HG03159 (cell line): ENCODE data around the gene MCCC1.
"Not testable (repeated sequence)": the region's sequence is repeated elsewhere in the genome, so short reads cannot be mapped to it uniquely, and the experiment has no call there.

Experiments used
- ATAC-seq: cut with Tn5 transposase; IDR thresholded peaks from one replicate; pipeline ENCODE4 v1.9.1; 2021; ENCODE audit warnings: mild to moderate bottlenecking, moderate library complexity; ENCODE audit not compliant: unreplicated experiment

Gene MCCC1

GRCh38 chr3:182993486-182994201 is 105.7 kb downstream of the MCCC1 start:
- not testable (repeated sequence) for ATAC-seq

DNA sequence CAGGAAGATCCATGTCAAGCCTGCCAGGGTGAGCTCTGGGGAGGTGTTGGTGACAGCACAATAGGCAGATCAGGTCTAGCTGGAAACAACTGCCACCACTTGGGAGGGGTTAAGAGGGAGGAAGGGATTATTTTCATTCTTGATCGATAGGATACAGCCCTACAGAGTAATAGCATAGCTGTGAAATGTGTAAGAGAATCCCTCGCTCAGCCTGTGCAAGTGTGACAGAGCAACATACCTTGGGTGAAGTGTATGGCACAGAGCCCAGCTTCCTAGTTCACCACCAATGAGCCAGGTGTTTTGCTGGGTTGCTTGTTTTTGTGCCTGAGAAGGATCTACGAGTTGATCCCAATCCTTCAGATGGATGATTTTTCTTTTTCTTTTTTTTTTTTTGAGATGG is 109.7 kb downstream of the MCCC1 start:
- no peak for ATAC-seq

DNA sequence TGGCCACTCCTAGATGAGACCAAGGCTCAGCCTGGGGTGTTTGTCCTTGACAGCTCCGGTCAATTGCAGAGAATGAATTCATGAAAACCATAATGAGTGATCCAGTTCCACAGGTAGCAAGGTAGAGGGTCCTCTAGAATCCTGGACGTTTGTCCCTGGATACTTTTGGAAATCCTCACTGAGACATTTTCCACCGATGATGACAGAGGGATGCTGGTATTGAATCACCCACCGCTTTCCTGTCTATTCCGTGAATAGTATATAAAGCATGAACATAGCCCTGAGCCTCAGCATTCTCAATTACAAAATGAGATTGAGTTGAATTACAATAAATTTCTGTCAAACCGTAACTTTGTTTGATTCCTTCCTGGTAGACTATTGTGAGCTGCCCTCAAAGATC is 113.3 kb downstream of the MCCC1 start:
- ATAC-seq: no peak

DNA sequence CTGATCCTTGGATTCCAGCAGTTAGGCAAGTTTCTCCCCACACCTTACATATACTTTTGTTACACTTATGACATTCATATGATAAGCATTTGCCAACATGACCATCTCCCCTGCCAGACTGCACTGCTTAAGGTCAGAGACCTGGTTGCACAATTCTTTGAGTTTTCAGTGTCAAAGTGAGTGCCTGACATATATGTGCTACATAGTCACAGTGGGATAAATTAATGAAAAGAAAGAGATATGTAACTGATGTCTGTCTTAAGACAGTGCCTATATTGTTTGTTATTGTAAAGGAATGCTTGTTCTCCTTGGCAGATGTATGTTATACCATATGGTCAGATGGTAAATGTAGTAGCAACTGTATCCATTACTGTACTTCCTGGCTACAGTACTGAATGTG is 115.4 kb downstream of the MCCC1 start:
- no peak for ATAC-seq

GRCh38 chr3:182981038-182981380 is 118.3 kb downstream of the MCCC1 start:
- ATAC-seq: peak; percentile 1

GRCh38 chr3:182980204-182981037 is 118.9 kb downstream of the MCCC1 start, which contains the start of gene DCUN1D1:
DCUN1D1 (minus strand) TSS chr3:182980538; CDS start chr3:182980489, 49 bp downstream.
- ATAC-seq: peak; percentile 85

DNA sequence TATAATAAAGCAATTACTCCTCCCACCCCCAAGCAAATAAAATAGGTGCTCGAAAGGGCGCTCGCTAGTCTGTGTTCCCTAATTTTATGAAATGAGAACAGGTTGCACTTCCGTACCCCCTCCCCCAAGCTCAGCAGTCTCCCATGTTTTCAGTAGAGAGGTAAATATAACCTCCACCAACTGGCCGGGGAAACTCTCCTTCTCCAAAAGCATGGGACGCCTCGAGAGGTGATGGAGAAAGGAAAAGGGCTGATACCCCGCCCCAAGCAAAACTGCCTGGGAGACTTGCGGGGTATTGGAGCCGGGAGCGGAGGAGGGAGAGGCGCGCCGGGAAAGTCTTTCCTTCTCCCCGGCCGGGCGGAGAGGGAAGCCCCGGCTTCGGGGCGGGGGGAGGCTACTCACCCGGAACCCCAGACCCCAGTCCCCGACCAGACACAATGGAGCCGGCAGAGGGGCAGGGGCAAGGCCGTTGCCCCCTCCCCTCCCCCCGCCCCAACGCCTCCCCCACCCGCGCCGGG is 119.6 kb downstream of the MCCC1 start:
- peak; percentile 30 for ATAC-seq

GRCh38 chr3:182979103-182979673 is 120.1 kb downstream of the MCCC1 start:
- ATAC-seq: no peak

DNA sequence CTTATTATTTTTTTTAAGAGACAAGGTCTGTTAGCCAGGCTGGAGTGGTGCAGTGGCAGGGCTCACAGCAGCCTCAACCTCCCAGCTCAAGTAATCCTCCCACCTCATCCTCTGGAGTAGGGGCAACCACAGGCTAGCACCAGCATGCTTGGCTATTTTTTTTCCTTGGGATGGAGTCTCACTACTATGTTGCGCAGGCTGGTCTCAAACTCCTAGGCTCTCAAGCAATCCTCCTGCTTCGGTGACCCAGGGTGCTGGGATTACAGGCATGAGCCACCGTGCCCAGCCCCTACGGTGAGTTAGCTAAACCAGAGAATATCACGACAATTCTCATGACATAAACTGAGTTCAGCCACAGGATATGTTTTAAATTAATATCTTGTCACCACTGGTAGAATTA is 120.9 kb downstream of the MCCC1 start:
- no peak for ATAC-seq

- no peak for ATAC-seq
These were observed 126.2 kb downstream of the MCCC1 start for GRCh38 chr3:182973047-182973446.

DNA sequence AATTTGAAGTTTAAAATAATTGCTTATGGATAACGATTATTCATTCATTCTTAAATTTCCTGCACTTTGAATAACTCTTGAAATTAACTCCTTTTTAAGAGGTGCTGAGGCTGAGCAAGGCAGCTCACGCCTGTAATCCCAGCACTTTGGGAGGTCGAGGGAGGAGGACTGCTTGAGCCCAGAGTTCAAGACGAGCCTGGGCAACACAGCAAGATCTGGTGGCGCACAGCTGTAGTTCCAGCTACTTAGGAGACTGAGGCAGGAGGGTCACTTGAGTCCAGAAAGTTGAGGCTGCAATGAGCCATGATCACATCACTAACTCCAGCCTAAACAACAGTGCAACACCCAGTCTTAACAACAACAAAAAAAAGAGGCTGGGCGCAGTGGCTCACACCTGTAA is 126.9 kb downstream of the MCCC1 start:
- ATAC-seq: no peak

GRCh38 chr3:182971637-182972036 is 127.7 kb downstream of the MCCC1 start:
- peak; percentile 42 for ATAC-seq

- no peak for ATAC-seq
These were observed 128.4 kb downstream of the MCCC1 start for GRCh38 chr3:182970811-182971418.

DNA sequence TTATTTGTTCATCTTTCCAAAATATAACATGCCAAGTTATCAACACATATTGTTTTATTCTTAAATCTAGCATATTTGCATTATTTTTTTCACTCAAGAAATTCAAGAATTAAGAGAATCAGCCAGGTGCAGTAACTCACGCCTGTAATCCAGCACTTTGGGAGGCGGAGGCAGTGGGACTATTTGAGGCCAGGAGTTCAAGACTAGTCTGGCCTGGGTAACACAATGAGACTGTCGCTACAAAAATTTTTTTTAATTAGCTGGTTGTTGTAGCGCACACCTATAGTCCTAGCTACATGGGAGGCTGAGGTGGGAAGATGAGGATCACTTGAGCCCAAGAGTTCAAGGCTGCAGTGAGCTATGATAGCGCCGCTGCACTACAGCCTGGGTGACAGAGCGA is 129.4 kb downstream of the MCCC1 start:
- ATAC-seq: no peak

DNA sequence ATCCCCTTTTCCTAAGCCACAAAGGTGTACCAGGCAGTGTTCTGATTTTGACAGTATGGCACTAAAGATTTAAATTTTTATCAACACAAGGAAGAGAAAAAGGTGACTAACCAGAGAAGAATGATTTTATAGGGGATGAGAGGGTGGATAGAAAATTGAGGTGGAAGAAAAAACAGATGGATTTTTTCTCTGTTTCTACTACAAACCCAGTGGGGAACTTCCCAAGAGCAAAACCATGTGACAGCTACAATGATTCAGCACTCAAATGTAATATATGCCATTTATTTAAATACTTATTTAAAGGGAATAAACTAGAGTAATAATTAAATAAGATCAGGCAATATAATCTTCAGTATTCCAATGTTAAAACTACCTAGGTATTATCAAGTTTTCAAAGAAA is 130.0 kb downstream of the MCCC1 start:
- ATAC-seq: no peak

GRCh38 chr3:182967218-182968204 is 131.8 kb downstream of the MCCC1 start:
- ATAC-seq: peak; percentile 54

GRCh38 chr3:182965861-182966366 is 133.4 kb downstream of the MCCC1 start:
- ATAC-seq: no peak
